Stomach smooth muscle (tissue), 2 donors: ENCODE results near the gene SP4.

Source experiments
- H3K27ac ChIP-seq: one replicate; pipeline ENCODE4 v1.7.0; 2013; ENCODE audit warnings: mild to moderate bottlenecking, low read length, inconsistent platforms
- H3K27me3 ChIP-seq, 2 donors: one replicate each; pipeline ENCODE4 v1.7.0; 2013; ENCODE audit warnings: low read length in 2 of 2; ENCODE audit not compliant: insufficient read depth in 2 of 2, control insufficient read depth in 1 of 2
- H3K36me3 ChIP-seq, 2 donors: one replicate each; pipeline ENCODE4 v1.7.0; 2013; ENCODE audit warnings: low read length in 2 of 2; ENCODE audit not compliant: control insufficient read depth in 2 of 2, insufficient read depth in 2 of 2
- H3K4me1 ChIP-seq: one replicate; pipeline ENCODE4 v1.7.0; 2013; ENCODE audit warnings: low read length; ENCODE audit not compliant: control insufficient read depth, insufficient read depth
- H3K4me3 ChIP-seq, 2 donors: one replicate each; pipeline ENCODE4 v1.7.0; 2013; ENCODE audit warnings: low read length in 2 of 2
- H3K9ac ChIP-seq, 2 donors: one replicate each; pipeline ENCODE4 v1.7.0; 2013; ENCODE audit warnings: low read length in 2 of 2, mild to moderate bottlenecking in 1 of 2
- H3K9me3 ChIP-seq, 2 donors: one replicate each; pipeline ENCODE4 v1.7.0; 2013; ENCODE audit warnings: low read length in 2 of 2; ENCODE audit not compliant: control insufficient read depth in 2 of 2
- donor health status: healthy.
- donor health status: Pancreatic carcinoma.

The SP4 gene

GRCh38 chr7:21427871-21428658 lies at the start of gene SP4:
SP4 (plus strand) TSS chr7:21428083; CDS start chr7:21428252, 169 bp downstream.
- Histone ChIP-seq H3K27ac (peak within 1 kb of the TSS; percentile 95), H3K4me3 (peak within 1 kb of the TSS; percentile 90 to 97), H3K9me3 (no peaks in the 10 kb centered on the region), H3K9ac (peak within 1 kb of the TSS; percentile 81 to 95), H3K27me3 (no peaks in the 10 kb centered on the region), H3K36me3 (peaks cover 0 to 3% of the 10 kb centered on the region in 2 donors), H3K4me1 (peaks cover 18% of the 10 kb centered on the region)

- no peaks in the 10 kb centered on the region for H3K36me3 ChIP-seq
- no peaks in the 10 kb centered on the region for H3K9me3 ChIP-seq
- no peak overlapping the region for H3K9ac ChIP-seq
- H3K27ac ChIP-seq: no peak overlapping the region
- no peaks in the 10 kb centered on the region for H3K4me1 ChIP-seq
- no peaks in the 10 kb centered on the region for H3K27me3 ChIP-seq
- no peak overlapping the region for H3K4me3 ChIP-seq
Observed at GRCh38 chr7:21383227-21384220, 44.4 kb upstream of the SP4 start.

- Histone ChIP-seq H3K27ac (no peak overlapping the region), H3K9me3 (no peaks in the 10 kb centered on the region), H3K27me3 (no peaks in the 10 kb centered on the region), H3K4me3 (no peak overlapping the region), H3K36me3 (no peaks in the 10 kb centered on the region), H3K4me1 (no peaks in the 10 kb centered on the region), H3K9ac (no peak overlapping the region)
Observed at GRCh38 chr7:21393937-21394336, 33.9 kb upstream of the SP4 start.

GRCh38 chr7:21401944-21402343 lies 25.9 kb upstream of the SP4 start:
- no peaks in the 10 kb centered on the region for H3K36me3 ChIP-seq
- no peaks in the 10 kb centered on the region for H3K9me3 ChIP-seq
- H3K4me1 ChIP-seq: no peaks in the 10 kb centered on the region
- H3K9ac ChIP-seq: no peak overlapping the region
- H3K4me3 ChIP-seq: no peak overlapping the region
- no peaks in the 10 kb centered on the region for H3K27me3 ChIP-seq
- no peak overlapping the region for H3K27ac ChIP-seq

DNA sequence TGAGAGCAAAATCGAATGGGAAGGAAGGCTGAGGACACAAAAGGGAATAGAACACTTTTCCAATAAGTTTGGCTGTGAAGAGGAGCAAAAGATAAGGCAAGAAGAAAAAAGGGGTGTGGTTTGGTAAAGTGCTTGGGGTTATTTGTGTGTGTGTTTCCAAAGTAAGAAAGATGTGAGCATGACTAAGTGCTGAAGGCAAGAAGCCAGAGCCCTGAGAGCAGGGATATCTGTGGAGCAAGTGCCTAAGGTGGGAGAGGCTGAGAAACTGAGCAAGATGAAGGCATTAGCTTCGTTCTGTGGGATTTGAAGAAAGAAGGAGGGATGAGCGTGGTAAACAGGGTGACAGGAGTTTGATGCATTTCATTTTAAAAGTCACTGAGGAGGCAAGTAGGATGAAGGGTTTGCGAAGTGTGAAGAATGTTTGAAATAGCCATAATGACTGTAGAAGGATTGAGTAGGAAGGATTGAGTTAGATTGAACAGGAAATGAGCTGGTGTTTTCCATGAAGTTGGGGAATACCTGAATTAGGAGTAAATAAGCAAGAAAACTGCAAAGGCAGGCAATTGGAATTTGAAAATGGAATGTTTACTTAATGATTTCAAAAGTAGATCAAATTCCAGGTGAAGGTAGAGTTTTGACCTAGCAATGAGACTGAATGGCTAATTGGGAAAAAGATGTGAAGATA lies 19.9 kb upstream of the SP4 start:
- H3K9me3 ChIP-seq: no peaks in the 10 kb centered on the region
- no peak overlapping the region for H3K9ac ChIP-seq
- no peaks in the 10 kb centered on the region for H3K4me1 ChIP-seq
- H3K27ac ChIP-seq: no peak overlapping the region
- no peak overlapping the region for H3K4me3 ChIP-seq
- H3K36me3 ChIP-seq: no peaks in the 10 kb centered on the region
- no peaks in the 10 kb centered on the region for H3K27me3 ChIP-seq

- Histone ChIP-seq H3K27me3 (no peaks in the 10 kb centered on the region), H3K9ac (no peak overlapping the region), H3K9me3 (no peaks in the 10 kb centered on the region), H3K4me3 (no peak overlapping the region), H3K36me3 (no peaks in the 10 kb centered on the region), H3K4me1 (no peaks in the 10 kb centered on the region), H3K27ac (no peak overlapping the region)
Observed at GRCh38 chr7:21408481-21408820, 19.4 kb upstream of the SP4 start.

GRCh38 chr7:21412410-21412851 lies 15.5 kb upstream of the SP4 start:
- H3K27me3 ChIP-seq: no peaks in the 10 kb centered on the region
- H3K4me1 ChIP-seq: no peaks in the 10 kb centered on the region
- H3K9ac ChIP-seq: no peak overlapping the region
- no peaks in the 10 kb centered on the region for H3K36me3 ChIP-seq
- H3K9me3 ChIP-seq: no peaks in the 10 kb centered on the region
- no peak overlapping the region for H3K4me3 ChIP-seq
- no peak overlapping the region for H3K27ac ChIP-seq

DNA sequence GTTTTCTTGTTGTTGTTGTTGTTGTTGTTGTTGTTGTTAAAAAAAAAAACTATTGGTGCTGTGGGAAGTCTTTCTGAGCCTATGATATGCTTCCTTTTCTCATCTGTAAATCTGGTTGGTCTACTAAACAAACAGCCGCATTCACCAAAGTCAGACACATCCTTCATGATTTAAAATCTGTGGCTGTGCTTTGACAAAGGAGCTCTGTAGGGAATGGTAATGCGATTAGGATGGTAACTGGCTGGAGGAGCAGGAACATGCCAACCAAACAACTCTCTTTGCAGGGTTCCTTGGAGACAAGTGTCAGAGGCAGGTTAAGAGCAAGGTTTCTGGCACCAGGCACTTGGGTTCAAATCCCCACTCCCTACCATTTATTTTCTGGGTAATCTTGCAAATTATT lies 14.9 kb upstream of the SP4 start:
- H3K36me3 ChIP-seq: no peaks in the 10 kb centered on the region
- H3K4me3 ChIP-seq: no peak overlapping the region
- no peak overlapping the region for H3K9ac ChIP-seq
- H3K4me1 ChIP-seq: no peaks in the 10 kb centered on the region
- H3K9me3 ChIP-seq: no peaks in the 10 kb centered on the region
- no peak overlapping the region for H3K27ac ChIP-seq
- H3K27me3 ChIP-seq: no peaks in the 10 kb centered on the region

DNA sequence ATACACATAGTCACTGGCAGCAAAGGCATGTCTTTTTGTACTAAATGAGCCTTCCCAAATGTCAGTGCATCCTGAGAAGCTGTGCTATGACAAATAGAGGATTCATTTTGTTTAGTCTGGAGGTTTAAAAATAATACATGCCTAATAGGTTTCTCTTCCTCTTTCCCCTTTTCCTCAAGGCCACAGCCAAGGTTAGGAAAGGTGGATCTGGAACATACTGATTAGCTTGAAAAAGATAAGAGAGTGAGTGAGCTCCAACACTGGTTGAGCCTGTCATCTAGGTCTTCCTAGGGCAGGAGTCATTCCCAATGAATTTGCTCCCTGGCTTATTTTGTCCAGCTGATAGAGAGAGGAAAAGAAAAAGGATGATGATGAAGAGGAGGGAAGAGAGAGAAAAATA lies 14.4 kb upstream of the SP4 start:
- H3K4me1 ChIP-seq: no peaks in the 10 kb centered on the region
- no peaks in the 10 kb centered on the region for H3K36me3 ChIP-seq
- no peaks in the 10 kb centered on the region for H3K9me3 ChIP-seq
- no peak overlapping the region for H3K4me3 ChIP-seq
- no peak overlapping the region for H3K9ac ChIP-seq
- no peaks in the 10 kb centered on the region for H3K27me3 ChIP-seq
- no peak overlapping the region for H3K27ac ChIP-seq

GRCh38 chr7:21414795-21415393 lies 13.0 kb upstream of the SP4 start:
- Histone ChIP-seq H3K27ac (no peak overlapping the region), H3K36me3 (no peaks in the 10 kb centered on the region), H3K9me3 (no peaks in the 10 kb centered on the region), H3K27me3 (no peaks in the 10 kb centered on the region), H3K4me3 (no peak overlapping the region), H3K9ac (no peak overlapping the region), H3K4me1 (no peaks in the 10 kb centered on the region)
